IPS-20b (cell line): Measurements from ENCODE around the gene MTRFR.
"Not testable (repeated sequence)": the region's sequence is repeated elsewhere in the genome, so short reads cannot be mapped to it uniquely, and the experiment has no call there.

ENCODE experiments used
- H3K27ac ChIP-seq: one replicate; pipeline ENCODE4 v1.5.1; 2013; ENCODE audit warnings: low read length
- H3K27me3 ChIP-seq: 2 replicates; pipeline ENCODE4 v1.6.1; 2013; ENCODE audit warnings: mild to moderate bottlenecking, low read length, inconsistent platforms; ENCODE audit not compliant: insufficient read depth
- H3K36me3 ChIP-seq: 2 replicates; pipeline ENCODE4 v1.6.1; 2013; ENCODE audit warnings: low read depth, mild to moderate bottlenecking, inconsistent platforms, low read length, moderate library complexity; ENCODE audit not compliant: insufficient read depth
- H3K4me1 ChIP-seq: 2 replicates; pipeline ENCODE4 v1.6.1; 2013; ENCODE audit warnings: mild to moderate bottlenecking, control low read depth, inconsistent platforms, low read length, moderate library complexity; ENCODE audit not compliant: insufficient read depth
- H3K4me3 ChIP-seq: 2 replicates; pipeline ENCODE4 v1.5.1; 2013; ENCODE audit warnings: mild to moderate bottlenecking, low read length, inconsistent platforms
- H3K9ac ChIP-seq: 2 replicates; pipeline ENCODE4 v1.6.1; 2013; ENCODE audit warnings: low read depth, mild to moderate bottlenecking, inconsistent platforms, low read length, moderate library complexity
- H3K9me3 ChIP-seq: 2 replicates; pipeline ENCODE4 v1.6.1; 2013; ENCODE audit warnings: mild to moderate bottlenecking, low read depth, low read length, inconsistent platforms; ENCODE audit not compliant: insufficient read depth

MTRFR gene

GRCh38 chr12:123232807-123233504, at the start of gene MTRFR, which contains the start of gene MPHOSPH9:
MTRFR (plus strand) TSS chr12:123233436; CDS start chr12:123253675, 20,239 bp downstream.
MPHOSPH9 (minus strand) TSS chr12:123233141; CDS start chr12:123230364, 2,777 bp downstream.
- peak within 1 kb of the TSS; percentile 98 for H3K4me3 ChIP-seq
- H3K4me1 ChIP-seq = peaks cover 4% of the 10 kb centered on the region; the same call in 1 of the 2 replicates
- peak within 1 kb of the TSS; percentile 83 for H3K27ac ChIP-seq
- no peaks in the 10 kb centered on the region for H3K27me3 ChIP-seq
- no peaks in the 10 kb centered on the region for H3K9me3 ChIP-seq
- H3K36me3 ChIP-seq = peaks cover 31% of the 10 kb centered on the region
- H3K9ac ChIP-seq = peak within 1 kb of the TSS; percentile 98

GRCh38 chr12:123187637-123188036, 45.6 kb upstream of the MTRFR start:
- no peaks in the 10 kb centered on the region for H3K27me3 ChIP-seq
- H3K9me3 ChIP-seq = no peaks in the 10 kb centered on the region
- H3K9ac ChIP-seq = no peak overlapping the region
- H3K36me3 ChIP-seq = peaks cover 60% of the 10 kb centered on the region
- no peak overlapping the region for H3K4me3 ChIP-seq
- no peaks in the 10 kb centered on the region for H3K4me1 ChIP-seq
- no peak overlapping the region for H3K27ac ChIP-seq

- peaks cover 68% of the 10 kb centered on the region for H3K36me3 ChIP-seq
- no peak overlapping the region for H3K27ac ChIP-seq
- H3K4me1 ChIP-seq = no peaks in the 10 kb centered on the region
- H3K4me3 ChIP-seq = no peak overlapping the region
- no peak overlapping the region for H3K9ac ChIP-seq
- H3K27me3 ChIP-seq = no peaks in the 10 kb centered on the region
- H3K9me3 ChIP-seq = no peaks in the 10 kb centered on the region
Measured at GRCh38 chr12:123199936-123200335, 33.3 kb upstream of the MTRFR start.

- no peaks in the 10 kb centered on the region for H3K4me1 ChIP-seq
- H3K4me3 ChIP-seq = no peak overlapping the region
- no peak overlapping the region for H3K9ac ChIP-seq
- peaks cover 67% of the 10 kb centered on the region for H3K36me3 ChIP-seq
- H3K27ac ChIP-seq = no peak overlapping the region
- H3K9me3 ChIP-seq = no peaks in the 10 kb centered on the region
- H3K27me3 ChIP-seq = no peaks in the 10 kb centered on the region
Measured at GRCh38 chr12:123200414-123200813, 32.8 kb upstream of the MTRFR start.

GRCh38 chr12:123206794-123207193, 26.4 kb upstream of the MTRFR start:
- peaks cover 67% of the 10 kb centered on the region for H3K36me3 ChIP-seq
- not testable (repeated sequence) for H3K27ac ChIP-seq, H3K27me3 ChIP-seq, H3K4me1 ChIP-seq, H3K9ac ChIP-seq, H3K4me3 ChIP-seq, H3K9me3 ChIP-seq

GRCh38 chr12:123207815-123208214, 25.4 kb upstream of the MTRFR start:
- H3K9me3 ChIP-seq, H3K27ac ChIP-seq, H3K4me1 ChIP-seq, H3K9ac ChIP-seq, H3K4me3 ChIP-seq, H3K27me3 ChIP-seq: not testable (repeated sequence)
- peaks cover 66% of the 10 kb centered on the region for H3K36me3 ChIP-seq

- Histone ChIP-seq H3K4me3 (no peak overlapping the region), H3K27ac (no peak overlapping the region), H3K4me1 (no peaks in the 10 kb centered on the region), H3K9ac (no peak overlapping the region), H3K9me3 (no peaks in the 10 kb centered on the region), H3K27me3 (no peaks in the 10 kb centered on the region), H3K36me3 (peaks cover 77% of the 10 kb centered on the region)
Measured at GRCh38 chr12:123223241-123223668, 10.0 kb upstream of the MTRFR start.

GRCh38 chr12:123225443-123225842, 7.8 kb upstream of the MTRFR start:
- H3K9me3 ChIP-seq = no peaks in the 10 kb centered on the region
- no peak overlapping the region for H3K9ac ChIP-seq
- no peaks in the 10 kb centered on the region for H3K27me3 ChIP-seq
- H3K4me3 ChIP-seq = no peak overlapping the region
- H3K4me1 ChIP-seq = no peaks in the 10 kb centered on the region
- H3K27ac ChIP-seq = no peak overlapping the region
- H3K36me3 ChIP-seq = peaks cover 73% of the 10 kb centered on the region

GRCh38 chr12:123227581-123228258, 5.5 kb upstream of the MTRFR start:
- Histone ChIP-seq H3K27me3 (no peaks in the 10 kb centered on the region), H3K27ac (no peak overlapping the region), H3K9ac (no peak overlapping the region), H3K4me3 (no peak overlapping the region), H3K4me1 (peaks cover 4% of the 10 kb centered on the region; the same call in 1 of the 2 replicates), H3K9me3 (no peaks in the 10 kb centered on the region), H3K36me3 (peaks cover 54% of the 10 kb centered on the region)

- Histone ChIP-seq H3K36me3 (peaks cover 46% of the 10 kb centered on the region), H3K4me1 (peaks cover 4% of the 10 kb centered on the region; the same call in 1 of the 2 replicates), H3K27me3 (no peaks in the 10 kb centered on the region), H3K4me3 (no peak overlapping the region), H3K9ac (no peak overlapping the region), H3K9me3 (no peaks in the 10 kb centered on the region), H3K27ac (no peak overlapping the region)
Measured at GRCh38 chr12:123229051-123229450, 4.2 kb upstream of the MTRFR start.

- Histone ChIP-seq H3K4me3 (peak overlapping the region; percentile 98), H3K4me1 (peaks cover 4% of the 10 kb centered on the region; the same call in 1 of the 2 replicates), H3K27me3 (no peaks in the 10 kb centered on the region), H3K9ac (peak overlapping the region; percentile 98), H3K27ac (no peak overlapping the region), H3K36me3 (peaks cover 40% of the 10 kb centered on the region), H3K9me3 (no peaks in the 10 kb centered on the region)
Measured at GRCh38 chr12:123231931-123232330, 1.3 kb upstream of the MTRFR start.

- Histone ChIP-seq H3K4me3 (peak overlapping the region; percentile 98), H3K4me1 (peaks cover 4% of the 10 kb centered on the region; the same call in 1 of the 2 replicates), H3K27ac (peak overlapping the region; percentile 83), H3K9me3 (no peaks in the 10 kb centered on the region), H3K27me3 (no peaks in the 10 kb centered on the region), H3K36me3 (peaks cover 36% of the 10 kb centered on the region), H3K9ac (peak overlapping the region; percentile 98)
Measured at GRCh38 chr12:123232472-123232806, 797 bp upstream of the MTRFR start.
